ENCODE data around the gene YPEL2.
"Not testable (repeated sequence)": the region's sequence is repeated elsewhere in the genome, so short reads cannot be mapped to it uniquely, and the experiment has no call there.

The YPEL2 gene, protein sequence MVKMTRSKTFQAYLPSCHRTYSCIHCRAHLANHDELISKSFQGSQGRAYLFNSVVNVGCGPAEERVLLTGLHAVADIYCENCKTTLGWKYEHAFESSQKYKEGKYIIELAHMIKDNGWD

DNA sequence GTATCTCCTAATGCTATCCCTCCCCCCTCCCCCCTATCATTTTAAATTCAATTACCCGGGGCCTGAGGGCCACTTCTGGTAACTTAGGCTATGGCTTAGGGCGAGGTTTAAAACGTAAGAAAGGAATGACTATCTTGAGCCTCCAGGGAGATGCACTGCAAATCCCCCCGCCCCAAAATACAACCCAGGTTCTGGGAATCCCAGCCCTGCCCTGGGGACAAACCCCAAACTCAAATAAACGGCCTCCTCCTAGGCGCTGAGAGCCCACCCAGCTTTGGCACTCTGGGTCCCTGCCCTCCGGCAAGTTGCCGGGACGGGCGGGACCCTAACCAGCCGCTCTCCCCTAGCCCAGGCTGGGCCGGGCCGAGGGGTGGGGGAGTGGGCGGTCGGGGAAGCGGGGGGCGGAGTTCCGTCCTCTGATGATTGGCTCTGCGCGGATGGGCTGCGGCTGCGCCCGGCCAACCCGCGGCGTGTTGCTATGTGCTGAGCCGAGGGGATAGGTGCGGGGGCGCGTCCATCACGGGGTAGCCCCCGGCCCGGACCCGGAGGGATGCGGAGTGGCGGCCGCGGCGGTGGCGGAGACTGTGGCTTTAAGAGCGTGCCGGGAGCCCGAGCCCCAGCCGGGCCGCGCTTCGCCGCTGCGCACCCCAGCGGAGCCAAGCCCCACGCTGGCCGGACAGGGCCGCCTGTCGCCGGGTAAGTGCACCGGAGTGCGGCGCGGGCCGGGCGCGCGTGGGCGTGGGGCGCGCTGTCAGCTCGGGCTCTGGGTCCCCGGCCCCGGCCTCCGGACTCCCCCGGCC lies at the start of gene YPEL2:
Gene YPEL2 (plus strand): TSS at position 527 of the 800 bp plus-strand sequence. CDS start 21,755 bp downstream, outside the sequence.
- DNase-seq = peak; percentile 65 to 92

DNA sequence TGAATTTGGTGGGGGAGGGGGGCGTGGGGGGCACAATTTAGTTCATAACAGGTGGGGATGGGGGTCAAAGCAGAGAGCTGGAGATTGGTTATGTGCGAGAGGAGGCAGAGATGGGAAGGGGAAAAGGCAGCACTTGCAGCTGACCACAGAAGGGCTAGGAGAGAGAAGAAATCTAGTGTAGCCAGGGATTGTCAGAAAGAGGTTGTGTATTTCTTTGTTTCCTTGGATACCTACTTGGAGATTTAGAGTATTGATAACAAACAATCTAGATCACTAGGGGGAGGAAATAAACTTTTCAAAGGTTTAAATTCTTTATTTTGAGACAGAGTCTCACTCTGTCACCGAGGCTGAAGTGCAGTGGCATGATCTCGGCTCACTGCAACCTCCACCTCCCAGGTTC lies 47.1 kb upstream of the YPEL2 start:
- no peak for DNase-seq

DNA sequence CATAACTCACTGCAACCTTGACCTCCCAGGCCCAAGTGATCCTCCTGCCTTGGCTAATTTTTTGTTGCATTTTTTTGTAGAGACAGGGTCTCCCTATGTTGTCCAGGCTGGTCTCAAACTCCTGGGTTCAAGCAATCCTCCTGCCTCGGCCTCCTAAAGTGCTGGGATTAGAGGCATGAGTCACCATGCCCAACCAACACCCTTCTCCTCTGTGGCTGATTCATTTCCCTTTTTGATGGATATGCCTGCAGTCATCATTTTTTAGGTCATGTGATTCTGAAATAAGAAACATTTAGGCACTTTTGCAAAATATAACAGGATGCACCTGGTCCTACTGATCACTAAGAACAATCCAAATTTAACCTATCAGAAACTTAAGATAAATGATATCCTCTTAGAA lies 44.0 kb upstream of the YPEL2 start:
- no peak for DNase-seq

DNA sequence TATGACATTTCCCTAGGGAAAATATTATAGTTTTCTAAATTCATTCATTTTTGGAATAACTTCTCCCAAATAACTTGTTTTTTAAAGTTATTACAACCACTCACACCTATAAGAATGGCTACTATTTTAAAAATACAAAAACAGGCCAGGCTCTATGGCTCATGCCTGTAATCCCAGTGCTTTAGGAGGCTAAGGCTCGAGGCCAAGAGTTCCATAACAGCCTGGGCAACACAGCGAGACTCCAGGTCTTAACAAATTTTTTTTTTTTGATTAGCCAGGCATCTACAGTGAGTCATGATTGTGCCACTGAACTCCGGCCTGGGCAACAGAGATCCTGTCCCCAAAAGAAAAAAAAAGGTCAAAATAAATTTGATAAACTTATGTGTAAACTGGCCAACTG lies 43.6 kb upstream of the YPEL2 start:
- DNase-seq = no peak

- DNase-seq = no peak
Measured at GRCh38 chr17:59289981-59290301, 41.5 kb upstream of the YPEL2 start.

DNA sequence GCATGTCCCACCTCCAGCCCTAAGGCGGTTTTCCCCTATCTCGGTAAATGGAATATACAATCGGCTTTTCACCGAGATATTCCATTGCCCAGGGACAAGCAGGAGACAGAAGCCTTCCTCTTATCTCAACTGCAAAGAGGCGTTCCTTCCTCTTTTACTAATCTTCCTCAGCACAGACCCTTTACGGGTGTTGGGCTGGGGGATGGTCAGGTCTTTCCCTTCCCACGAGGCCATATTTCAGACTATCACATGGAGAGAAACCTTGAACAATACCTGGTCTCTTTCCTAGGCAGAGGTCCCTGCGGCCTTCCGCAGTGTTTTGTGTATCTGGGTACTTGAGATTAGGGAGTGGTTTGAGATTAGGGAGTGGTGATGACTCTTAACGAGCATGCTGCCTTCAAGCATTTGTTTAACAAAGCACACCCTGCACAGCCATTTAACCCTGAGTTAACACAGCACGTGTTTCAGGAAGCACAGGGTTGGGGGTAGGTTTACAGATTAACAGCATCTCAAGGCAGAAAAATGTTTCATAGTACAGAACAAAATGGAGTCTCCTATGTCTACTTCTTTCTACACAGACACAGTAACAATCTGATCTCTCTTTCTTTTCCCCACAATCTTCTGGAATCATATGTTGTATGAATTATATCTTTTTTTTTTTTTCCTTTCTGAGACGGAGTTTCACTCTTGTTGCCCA lies 41.0 kb upstream of the YPEL2 start:
- not testable (repeated sequence) for DNase-seq

DNA sequence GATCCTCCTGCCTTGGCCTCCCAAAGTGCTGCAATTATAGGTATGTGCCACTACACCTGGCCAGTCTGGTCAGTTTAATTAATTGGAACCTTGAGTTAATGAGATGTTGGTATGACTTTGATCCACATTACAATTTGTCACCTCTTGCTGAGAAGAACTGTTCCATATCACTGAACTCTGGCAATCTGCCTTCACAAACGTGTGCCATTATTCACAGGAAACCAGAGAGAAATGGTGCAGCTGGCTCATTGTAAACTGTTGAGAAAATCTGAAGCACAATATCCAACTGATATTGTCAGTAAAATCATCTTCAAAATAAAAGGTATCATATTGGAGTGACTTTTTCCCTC lies 39.3 kb upstream of the YPEL2 start:
- no peak for DNase-seq

- DNase-seq = no peak
Measured at GRCh38 chr17:59296190-59296589, 35.3 kb upstream of the YPEL2 start.

GRCh38 chr17:59298521-59298920 lies 32.9 kb upstream of the YPEL2 start:
- no peak for DNase-seq

DNA sequence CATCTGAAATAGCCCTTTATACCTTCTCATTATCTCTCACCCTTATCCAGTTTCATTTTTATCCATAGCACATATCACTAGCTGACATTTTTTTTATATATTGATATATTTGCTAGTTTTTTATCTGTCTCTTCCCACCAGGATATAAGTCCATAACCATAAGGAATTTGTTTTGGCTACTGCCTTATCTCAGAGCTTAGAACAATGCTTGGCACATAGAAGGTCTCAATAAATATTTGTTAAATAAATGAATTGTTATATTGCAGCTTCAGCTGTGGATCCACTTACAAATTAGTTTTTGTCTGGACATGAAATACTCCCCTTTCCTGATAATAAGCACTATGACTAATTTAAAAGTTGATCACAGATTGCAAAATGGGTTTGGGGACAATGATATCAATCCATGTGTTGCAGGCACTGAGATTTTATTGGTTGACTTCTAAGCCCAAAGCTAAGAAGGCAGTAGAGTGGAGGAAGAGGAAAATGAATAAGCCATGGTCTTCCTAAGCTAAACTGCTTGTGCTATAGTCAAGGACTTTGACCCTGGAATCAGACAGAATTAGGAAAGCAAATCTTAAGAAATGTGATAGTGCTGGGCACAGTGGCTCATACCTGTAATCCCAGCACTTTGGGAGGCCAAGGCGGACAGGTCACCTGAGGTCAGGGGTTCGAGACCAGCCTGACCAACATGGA lies 31.9 kb upstream of the YPEL2 start:
- no peak for DNase-seq

DNA sequence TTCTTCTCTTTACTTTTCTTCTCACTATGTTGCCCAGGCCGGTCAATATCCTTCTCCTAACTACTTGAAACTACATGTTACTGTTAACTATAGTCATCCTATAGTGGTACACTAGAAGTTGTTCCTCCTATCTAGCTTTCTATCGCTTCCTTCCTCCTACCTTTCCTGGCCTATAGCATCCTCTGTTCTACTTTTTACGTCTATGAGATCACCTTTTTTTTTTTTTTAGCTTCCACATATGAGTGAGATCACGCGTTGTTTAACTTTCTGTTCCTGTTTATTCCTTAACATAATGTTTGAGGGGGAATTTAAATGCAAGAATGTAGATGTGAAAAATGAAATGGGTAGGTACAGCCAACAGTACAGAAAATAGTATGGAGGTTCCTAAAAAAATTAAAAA lies 30.5 kb upstream of the YPEL2 start:
- no peak for DNase-seq

- DNase-seq = no peak
Measured at GRCh38 chr17:59304811-59305210, 26.6 kb upstream of the YPEL2 start.

GRCh38 chr17:59310263-59310920 lies 21.1 kb upstream of the YPEL2 start:
- no peak for DNase-seq

DNA sequence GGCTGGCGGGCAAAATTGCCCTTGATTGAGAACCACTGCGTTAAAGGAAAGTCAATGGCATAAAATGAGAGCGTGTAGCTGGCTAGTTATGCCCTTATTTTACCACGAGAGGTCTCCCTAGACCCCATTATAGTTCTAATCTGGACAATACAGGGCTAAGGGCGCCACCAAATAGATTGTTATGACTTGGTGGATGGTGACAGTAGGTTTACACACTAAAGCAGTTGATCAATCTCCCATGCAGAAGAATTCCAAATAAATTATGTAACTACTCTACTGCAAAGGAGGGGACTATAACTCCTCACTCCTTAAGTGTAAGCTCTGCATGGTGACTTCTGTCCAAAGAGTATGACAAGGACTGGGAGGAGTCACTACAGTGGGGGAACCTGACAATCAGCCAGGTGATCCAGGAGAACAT lies 20.4 kb upstream of the YPEL2 start:
- peak in 1 of 2 experiments; percentile 20 for DNase-seq

GRCh38 chr17:59311521-59311920 lies 19.9 kb upstream of the YPEL2 start:
- DNase-seq = not testable (repeated sequence)

DNA sequence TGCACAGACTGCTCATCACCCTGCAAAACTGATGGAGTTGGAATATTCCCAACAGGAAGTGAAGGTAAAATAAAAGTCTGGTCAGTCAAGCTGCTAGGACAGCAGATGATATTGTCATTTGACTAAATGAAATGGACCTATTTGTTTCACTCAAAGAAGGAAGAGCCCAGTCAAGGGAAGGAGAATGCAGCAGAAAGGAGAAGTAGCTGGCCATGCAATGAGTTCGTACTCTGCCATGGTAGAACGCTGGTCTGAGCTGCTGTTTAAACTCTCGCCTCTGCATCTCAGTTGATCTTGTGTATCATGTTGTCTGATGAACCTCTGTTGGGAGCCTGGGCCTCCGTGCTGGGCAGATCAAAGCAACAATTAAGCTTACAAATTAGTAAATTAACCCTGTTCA lies 15.6 kb upstream of the YPEL2 start:
- DNase-seq = no peak

DNA sequence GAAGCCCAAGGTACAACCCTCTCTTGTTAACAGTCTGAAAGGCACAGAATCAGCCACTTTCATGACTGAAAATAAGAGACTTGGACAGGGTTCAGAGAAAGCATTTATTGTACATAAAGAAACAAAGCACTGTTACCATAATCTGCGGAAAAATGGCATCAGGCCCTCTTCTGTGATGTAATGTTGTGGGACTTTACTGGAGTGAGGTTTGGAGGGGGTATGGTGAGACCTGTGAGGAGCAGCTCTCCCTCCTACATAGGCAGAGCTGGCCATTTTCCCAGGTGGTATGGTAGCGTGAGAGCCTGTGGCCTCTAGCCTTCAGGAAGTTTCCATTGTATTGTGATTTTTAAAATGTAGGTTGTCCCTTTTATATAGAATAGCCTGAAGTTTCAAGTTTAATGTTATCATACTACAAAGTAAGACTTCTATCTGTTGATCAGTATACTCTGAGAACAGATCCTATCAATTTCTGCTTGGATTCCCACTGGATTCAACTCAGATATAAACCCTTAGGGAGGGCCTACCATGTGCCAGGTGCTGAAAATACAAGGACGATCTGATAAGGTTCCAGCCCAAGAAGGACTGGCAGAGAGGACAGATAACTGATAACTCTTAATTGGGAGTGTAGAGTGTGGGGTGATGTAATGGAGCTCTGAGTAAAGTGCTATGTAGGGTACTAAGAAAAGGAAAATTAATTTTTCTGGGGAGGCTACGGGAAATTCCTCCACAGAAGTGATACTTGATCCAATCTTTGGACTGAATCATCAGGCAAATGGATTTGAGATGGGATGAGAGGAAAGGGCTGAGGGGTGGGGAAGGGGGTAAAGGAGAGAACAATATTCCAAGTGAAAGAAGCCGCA lies 4.1 kb upstream of the YPEL2 start:
- DNase-seq = no peak

DNA sequence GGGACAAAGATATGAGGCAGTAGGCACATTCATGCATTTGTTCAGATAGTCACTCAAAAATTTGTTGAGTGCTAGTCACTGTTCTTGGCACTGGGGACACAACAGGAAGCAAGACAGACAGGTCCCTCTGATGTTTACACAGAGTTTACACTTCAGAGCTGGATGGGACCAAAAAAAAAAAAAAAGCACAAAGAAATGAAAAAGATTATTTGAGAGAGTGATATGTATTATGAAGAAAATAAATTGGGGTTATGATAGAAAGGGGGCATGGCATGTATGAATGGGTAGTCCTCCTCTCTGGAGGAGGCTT lies 3.5 kb upstream of the YPEL2 start:
- DNase-seq = no peak

DNA sequence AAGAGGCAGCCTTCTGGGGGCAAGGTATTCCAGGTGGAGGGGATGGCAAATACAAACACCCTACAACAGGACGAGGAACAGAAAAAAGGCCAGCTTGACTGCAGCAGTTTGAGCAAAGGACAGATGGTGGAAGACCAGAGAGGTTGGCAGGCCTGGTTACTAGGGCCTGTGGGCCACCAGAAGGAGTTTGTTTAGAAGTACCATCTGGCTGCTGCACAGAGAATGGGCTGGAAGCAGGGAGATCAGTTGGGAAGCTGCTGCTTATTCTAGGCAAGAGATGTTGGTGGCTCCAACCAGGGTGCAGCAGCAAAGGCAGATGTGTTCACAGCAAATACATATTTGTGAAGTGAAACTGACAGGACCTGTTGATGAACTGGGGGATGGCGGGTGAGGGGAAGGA lies 2.9 kb upstream of the YPEL2 start:
- no peak for DNase-seq

- peak in 1 of 2 experiments; percentile 65 for DNase-seq
Measured at GRCh38 chr17:59329176-59330052, 2.0 kb upstream of the YPEL2 start.
